Mucosa of rectum (tissue), 2 donors: ENCODE results near the gene PLCH1.

Experiments used
- H3K27ac ChIP-seq, 2 donors: one replicate each; pipeline ENCODE4 v1.7.0; 2013; ENCODE audit warnings: inconsistent platforms in 2 of 2, low read depth in 2 of 2, low read length in 2 of 2
- H3K27me3 ChIP-seq, 2 donors: one replicate each; pipeline ENCODE4 v1.7.0; 2013; ENCODE audit warnings: low read length in 2 of 2; ENCODE audit not compliant: control insufficient read depth in 2 of 2, insufficient read depth in 2 of 2
- H3K36me3 ChIP-seq, 2 donors: one replicate each; pipeline ENCODE4 v1.7.0; 2013; ENCODE audit warnings: low read length in 2 of 2; ENCODE audit not compliant: control insufficient read depth in 2 of 2, insufficient read depth in 2 of 2
- H3K4me1 ChIP-seq, 2 donors: one replicate each; pipeline ENCODE4 v1.7.0; 2013; ENCODE audit warnings: low read length in 2 of 2, mild to moderate bottlenecking in 1 of 2; ENCODE audit not compliant: control insufficient read depth in 2 of 2, insufficient read depth in 2 of 2
- H3K4me3 ChIP-seq, 2 donors: one replicate each; pipeline ENCODE4 v1.7.0; 2013; ENCODE audit warnings: low read length in 2 of 2
- H3K9ac ChIP-seq, 2 donors: one replicate each; pipeline ENCODE4 v1.7.0; 2013; ENCODE audit warnings: low read length in 2 of 2, low read depth in 1 of 2, mild to moderate bottlenecking in 1 of 2
- H3K9me3 ChIP-seq, 2 donors: one replicate each; pipeline ENCODE4 v1.7.0; 2013; ENCODE audit warnings: low read length in 2 of 2; ENCODE audit not compliant: control insufficient read depth in 2 of 2
- donor health status: healthy.
- donor health status: Normal muscosa, but diverticular disease.

Gene PLCH1

DNA sequence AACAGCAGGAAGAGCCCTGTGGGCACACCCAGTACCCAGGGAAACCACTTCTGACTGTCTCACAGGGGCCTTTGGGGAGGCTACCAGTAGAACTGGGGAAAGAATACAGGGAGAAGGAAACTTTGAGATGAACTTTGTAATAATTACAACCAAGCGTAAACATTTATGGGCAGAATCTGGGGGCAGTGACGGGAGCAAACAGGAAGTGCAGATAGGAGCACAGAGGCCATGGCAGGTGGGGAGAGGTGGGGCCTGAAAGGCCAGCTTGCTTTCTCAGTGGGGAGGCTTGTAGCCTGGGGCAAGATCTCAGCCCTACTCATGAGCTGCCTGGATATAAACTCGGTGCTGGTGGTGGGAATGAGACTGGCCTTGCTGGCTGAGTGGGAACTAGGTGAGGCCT, 209.8 kb downstream of the PLCH1 start:
- Histone ChIP-seq H3K36me3 (no peaks in the 10 kb centered on the region), H3K4me1 (no peaks in the 10 kb centered on the region), H3K27me3 (no peaks in the 10 kb centered on the region), H3K4me3 (no peak overlapping the region), H3K27ac (no peak overlapping the region), H3K9ac (no peak overlapping the region), H3K9me3 (peaks cover 0 to 3% of the 10 kb centered on the region in 2 donors)

GRCh38 chr3:155528579-155528978, 216.3 kb downstream of the PLCH1 start:
- Histone ChIP-seq H3K27me3 (no peaks in the 10 kb centered on the region), H3K4me1 (no peaks in the 10 kb centered on the region), H3K27ac (no peak overlapping the region), H3K9ac (no peak overlapping the region), H3K4me3 (no peak overlapping the region), H3K9me3 (no peaks in the 10 kb centered on the region), H3K36me3 (no peaks in the 10 kb centered on the region)

GRCh38 chr3:155525324-155525833, 219.5 kb downstream of the PLCH1 start:
- no peak overlapping the region for H3K9ac ChIP-seq
- H3K27ac ChIP-seq = no peak overlapping the region
- no peaks in the 10 kb centered on the region for H3K36me3 ChIP-seq
- no peak overlapping the region for H3K4me3 ChIP-seq
- H3K9me3 ChIP-seq = no peaks in the 10 kb centered on the region
- no peaks in the 10 kb centered on the region for H3K27me3 ChIP-seq
- H3K4me1 ChIP-seq = no peaks in the 10 kb centered on the region

GRCh38 chr3:155520463-155520862, 224.4 kb downstream of the PLCH1 start:
- Histone ChIP-seq H3K27ac (no peak overlapping the region), H3K9ac (no peak overlapping the region), H3K36me3 (no peaks in the 10 kb centered on the region), H3K27me3 (no peaks in the 10 kb centered on the region), H3K9me3 (no peaks in the 10 kb centered on the region), H3K4me3 (no peak overlapping the region), H3K4me1 (no peaks in the 10 kb centered on the region)

- Histone ChIP-seq H3K27ac (no peak overlapping the region), H3K36me3 (no peaks in the 10 kb centered on the region), H3K4me1 (no peaks in the 10 kb centered on the region), H3K9me3 (no peaks in the 10 kb centered on the region), H3K9ac (no peak overlapping the region), H3K4me3 (no peak overlapping the region), H3K27me3 (no peaks in the 10 kb centered on the region)
Observed at GRCh38 chr3:155519078-155519477, 225.8 kb downstream of the PLCH1 start.

DNA sequence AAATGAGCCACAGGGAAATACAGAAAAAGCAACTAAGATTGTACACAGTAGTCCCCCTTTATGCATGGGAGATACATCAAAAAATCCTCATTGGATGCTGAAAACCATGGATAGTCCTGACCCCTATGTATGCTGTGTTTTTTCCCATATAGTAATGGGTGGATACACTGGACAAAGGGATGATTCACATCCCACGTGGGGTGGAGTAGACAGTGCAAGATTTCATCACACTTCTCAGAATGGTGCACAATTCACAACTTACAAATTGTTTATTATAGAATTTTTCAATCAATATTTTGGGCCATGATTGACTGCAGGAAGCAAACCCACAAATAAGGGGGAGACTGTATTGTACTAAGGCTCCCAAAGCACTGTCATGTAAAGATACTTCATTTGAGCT, 227.0 kb downstream of the PLCH1 start:
- no peaks in the 10 kb centered on the region for H3K9me3 ChIP-seq
- H3K27ac ChIP-seq = no peak overlapping the region
- H3K4me3 ChIP-seq = no peak overlapping the region
- no peaks in the 10 kb centered on the region for H3K27me3 ChIP-seq
- H3K36me3 ChIP-seq = peaks cover 0 to 4% of the 10 kb centered on the region in 2 donors
- H3K4me1 ChIP-seq = no peaks in the 10 kb centered on the region
- H3K9ac ChIP-seq = no peak overlapping the region

- H3K4me3 ChIP-seq = no peak overlapping the region
- H3K27me3 ChIP-seq = no peaks in the 10 kb centered on the region
- H3K9me3 ChIP-seq = peaks cover 0 to 2% of the 10 kb centered on the region in 2 donors
- peaks cover 4 to 7% of the 10 kb centered on the region in 2 donors for H3K36me3 ChIP-seq
- H3K27ac ChIP-seq = no peak overlapping the region
- no peaks in the 10 kb centered on the region for H3K4me1 ChIP-seq
- no peak overlapping the region for H3K9ac ChIP-seq
Observed at GRCh38 chr3:155516439-155516838, 228.4 kb downstream of the PLCH1 start.

DNA sequence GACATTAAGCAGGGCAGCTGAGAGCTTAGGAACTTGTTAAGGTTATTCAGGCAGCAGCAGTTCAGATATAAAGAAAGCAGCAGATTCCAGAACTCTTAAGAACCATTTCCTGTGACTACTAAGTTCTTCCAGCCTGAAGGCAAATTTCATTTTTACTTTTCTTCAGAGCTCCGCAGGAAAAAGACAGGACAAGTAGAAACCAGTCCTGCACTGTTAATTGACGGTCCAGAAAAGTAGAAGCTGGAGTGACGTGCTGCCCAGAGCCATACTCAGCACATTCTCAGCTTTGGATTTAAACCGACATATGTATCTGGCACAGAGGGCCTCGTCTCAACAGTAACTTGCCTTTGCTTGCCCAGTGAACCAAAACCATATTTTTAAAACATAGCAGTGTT, 232.0 kb downstream of the PLCH1 start:
- H3K27me3 ChIP-seq = no peaks in the 10 kb centered on the region
- no peak overlapping the region for H3K9ac ChIP-seq
- H3K27ac ChIP-seq = no peak overlapping the region
- no peaks in the 10 kb centered on the region for H3K4me1 ChIP-seq
- H3K4me3 ChIP-seq = no peak overlapping the region
- H3K36me3 ChIP-seq = peaks cover 4 to 7% of the 10 kb centered on the region in 2 donors
- H3K9me3 ChIP-seq = peaks cover 0 to 2% of the 10 kb centered on the region in 2 donors

GRCh38 chr3:155512175-155512866, 232.6 kb downstream of the PLCH1 start:
- H3K36me3 ChIP-seq = peaks cover 4 to 7% of the 10 kb centered on the region in 2 donors
- peaks cover 0 to 2% of the 10 kb centered on the region in 2 donors for H3K9me3 ChIP-seq
- no peak overlapping the region for H3K27ac ChIP-seq
- H3K4me1 ChIP-seq = no peaks in the 10 kb centered on the region
- no peak overlapping the region for H3K4me3 ChIP-seq
- no peaks in the 10 kb centered on the region for H3K27me3 ChIP-seq
- no peak overlapping the region for H3K9ac ChIP-seq

DNA sequence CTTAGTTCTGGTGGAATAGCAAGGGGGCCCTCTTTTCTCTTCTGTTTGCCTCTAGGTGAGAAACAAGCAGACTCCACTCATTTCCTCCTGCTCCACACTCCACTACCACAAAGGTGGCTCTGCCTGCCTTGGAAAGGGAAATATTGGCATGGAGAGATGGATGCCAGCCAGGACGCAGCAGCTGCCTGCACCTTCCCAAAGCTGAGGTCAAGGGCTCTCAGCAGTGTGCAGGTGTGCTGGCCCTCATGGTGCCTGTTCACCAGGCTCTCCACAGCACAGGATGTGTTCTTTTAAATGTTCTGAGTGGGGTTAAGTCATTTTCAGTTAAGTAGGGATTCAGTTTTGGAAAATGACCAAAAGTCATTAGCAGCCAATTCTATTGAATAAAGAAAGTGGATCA, 240.2 kb downstream of the PLCH1 start:
- Histone ChIP-seq H3K27me3 (no peaks in the 10 kb centered on the region), H3K27ac (no peak overlapping the region), H3K4me1 (no peaks in the 10 kb centered on the region), H3K9me3 (no peaks in the 10 kb centered on the region), H3K4me3 (no peak overlapping the region), H3K36me3 (no peaks in the 10 kb centered on the region), H3K9ac (no peak overlapping the region)
